Dendritic cell treated with granulocyte-macrophage colony-stimulating factor and Interleukin-4, amounts not matched to agents 40 ng/mL and 50 ng/mL, for 4 days (primary cell): ENCODE data around the gene SLC2A9.

Experiments
- H3K27ac Mint-ChIP-seq: one replicate; pipeline ENCODE4 v1.8.0; 2022; ENCODE audit warnings: mild to moderate bottlenecking, mixed read lengths
- H3K27me3 Mint-ChIP-seq: one replicate; pipeline ENCODE4 v1.8.0; 2022; ENCODE audit warnings: mild to moderate bottlenecking, mixed read lengths
- H3K36me3 Mint-ChIP-seq: one replicate; pipeline ENCODE4 v1.8.0; 2022; ENCODE audit warnings: low read depth, mixed read lengths
- H3K4me1 Mint-ChIP-seq: one replicate; pipeline ENCODE4 v1.8.0; 2022; ENCODE audit warnings: low read depth, mixed read lengths
- H3K4me3 Mint-ChIP-seq: one replicate; pipeline ENCODE4 v1.8.0; 2022; ENCODE audit warnings: mild to moderate bottlenecking, moderate library complexity, mixed read lengths
- H3K9me3 Mint-ChIP-seq: one replicate; pipeline ENCODE4 v1.8.0; 2022; ENCODE audit warnings: mixed read lengths
- intact Hi-C: fragments of 100-400 bp; cut with micrococcal nuclease; formaldehyde crosslinking; loops from one replicate; pipeline ENCODE4 v1.15.0; 2022

SLC2A9 gene

GRCh38 chr4:9968472-9968871 is 52.8 kb downstream of the SLC2A9 start:
- Mint-ChIP-seq H3K4me1 (peaks cover 18% of the 10 kb centered on the region), H3K36me3 (peaks cover 51% of the 10 kb centered on the region), H3K4me3 (no peak overlapping the region), H3K9me3 (no peaks in the 10 kb centered on the region), H3K27me3 (no peaks in the 10 kb centered on the region), H3K27ac (no peak overlapping the region)
- intact Hi-C loops: no loop called here

DNA sequence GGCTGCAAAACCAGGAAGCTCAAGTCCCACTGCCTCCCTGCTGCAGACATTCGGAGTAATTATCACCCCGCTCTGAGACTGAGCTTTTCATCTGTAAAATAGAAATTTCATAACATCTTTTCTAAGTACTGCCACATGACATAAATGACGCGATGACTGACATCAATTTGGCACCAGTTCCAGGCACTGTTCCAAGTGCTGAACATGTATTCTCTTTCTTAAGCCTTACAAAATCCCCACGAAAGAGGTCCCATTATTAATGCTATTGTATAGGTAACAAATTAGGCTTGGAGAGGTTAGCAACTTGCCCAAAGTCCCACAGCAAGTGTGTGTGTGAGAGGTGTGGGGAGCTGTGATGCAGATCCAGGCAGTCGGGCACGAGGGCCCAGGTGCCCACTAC is 56.4 kb downstream of the SLC2A9 start:
- Mint-ChIP-seq H3K27me3 (no peaks in the 10 kb centered on the region), H3K4me3 (no peak overlapping the region), H3K4me1 (peaks cover 5% of the 10 kb centered on the region), H3K27ac (no peak overlapping the region), H3K36me3 (peaks cover 51% of the 10 kb centered on the region), H3K9me3 (peaks cover 11% of the 10 kb centered on the region)
- intact Hi-C loops: no loop called here

DNA sequence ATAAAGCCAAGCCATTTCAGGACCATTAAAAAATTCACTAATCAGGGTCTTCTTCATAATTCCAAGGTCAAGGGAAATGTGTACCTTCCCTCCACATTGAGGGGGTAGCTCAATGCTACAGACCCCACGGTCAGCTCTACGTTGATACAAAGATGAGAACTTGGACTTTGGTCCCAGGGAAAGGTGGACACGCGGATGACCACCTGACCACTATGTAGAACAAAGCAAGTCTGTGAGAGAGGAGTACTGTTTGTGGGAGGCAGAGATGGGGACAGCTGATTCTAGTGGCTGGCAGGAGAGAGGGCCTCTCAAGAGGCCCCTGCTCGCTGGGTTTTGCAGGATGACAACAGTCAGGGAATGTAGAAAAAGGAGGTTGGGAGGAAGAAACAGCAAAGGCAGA is 58.0 kb downstream of the SLC2A9 start:
- Mint-ChIP-seq H3K27me3 (no peaks in the 10 kb centered on the region), H3K4me3 (no peak overlapping the region), H3K36me3 (peaks cover 55% of the 10 kb centered on the region), H3K4me1 (peaks cover 5% of the 10 kb centered on the region), H3K9me3 (peaks cover 11% of the 10 kb centered on the region), H3K27ac (no peak overlapping the region)
- intact Hi-C loops: no loop called here

- Mint-ChIP-seq H3K9me3 (peaks cover 11% of the 10 kb centered on the region), H3K27me3 (no peaks in the 10 kb centered on the region), H3K4me1 (peaks cover 5% of the 10 kb centered on the region), H3K36me3 (peaks cover 60% of the 10 kb centered on the region), H3K27ac (no peak overlapping the region), H3K4me3 (no peak overlapping the region)
- intact Hi-C loops: no loop called here
Measured at GRCh38 chr4:9962611-9963314, 58.5 kb downstream of the SLC2A9 start.

DNA sequence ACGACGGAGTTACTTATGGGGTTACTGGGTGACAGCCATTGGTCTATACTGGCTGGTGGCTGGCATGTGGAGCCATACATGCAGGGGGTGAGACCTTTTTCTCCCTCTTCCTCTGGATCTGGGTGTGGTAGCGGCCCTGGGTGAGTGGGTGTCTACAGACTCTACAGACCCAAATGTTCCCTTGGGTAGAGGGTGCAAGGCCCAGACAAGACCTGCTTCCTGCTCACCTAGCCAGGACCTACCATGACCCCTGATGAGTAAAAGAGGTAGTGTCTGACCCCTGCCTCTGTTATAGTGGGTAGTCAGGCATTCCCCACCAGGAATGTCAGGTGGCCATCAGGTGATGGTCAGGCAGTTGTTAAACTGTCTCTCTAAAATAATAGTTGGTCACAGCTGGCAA is 66.8 kb downstream of the SLC2A9 start:
- intact Hi-C loops: no loop called here
- H3K4me3 Mint-ChIP-seq: no peak overlapping the region
- H3K4me1 Mint-ChIP-seq: peaks cover 6% of the 10 kb centered on the region
- no peaks in the 10 kb centered on the region for H3K9me3 Mint-ChIP-seq
- no peak overlapping the region for H3K27ac Mint-ChIP-seq
- peaks cover 42% of the 10 kb centered on the region for H3K36me3 Mint-ChIP-seq
- no peaks in the 10 kb centered on the region for H3K27me3 Mint-ChIP-seq

GRCh38 chr4:9953089-9953488 is 68.2 kb downstream of the SLC2A9 start:
- Mint-ChIP-seq H3K9me3 (no peaks in the 10 kb centered on the region), H3K4me1 (peaks cover 6% of the 10 kb centered on the region), H3K27ac (no peak overlapping the region), H3K4me3 (no peak overlapping the region), H3K36me3 (peaks cover 42% of the 10 kb centered on the region), H3K27me3 (no peaks in the 10 kb centered on the region)
- intact Hi-C loops: no loop called here

GRCh38 chr4:9952415-9952950 is 68.8 kb downstream of the SLC2A9 start:
- peaks cover 6% of the 10 kb centered on the region for H3K4me1 Mint-ChIP-seq
- intact Hi-C loops: no loop called here
- H3K27me3 Mint-ChIP-seq: no peaks in the 10 kb centered on the region
- H3K27ac Mint-ChIP-seq: no peak overlapping the region
- no peak overlapping the region for H3K4me3 Mint-ChIP-seq
- H3K9me3 Mint-ChIP-seq: no peaks in the 10 kb centered on the region
- H3K36me3 Mint-ChIP-seq: peaks cover 43% of the 10 kb centered on the region

DNA sequence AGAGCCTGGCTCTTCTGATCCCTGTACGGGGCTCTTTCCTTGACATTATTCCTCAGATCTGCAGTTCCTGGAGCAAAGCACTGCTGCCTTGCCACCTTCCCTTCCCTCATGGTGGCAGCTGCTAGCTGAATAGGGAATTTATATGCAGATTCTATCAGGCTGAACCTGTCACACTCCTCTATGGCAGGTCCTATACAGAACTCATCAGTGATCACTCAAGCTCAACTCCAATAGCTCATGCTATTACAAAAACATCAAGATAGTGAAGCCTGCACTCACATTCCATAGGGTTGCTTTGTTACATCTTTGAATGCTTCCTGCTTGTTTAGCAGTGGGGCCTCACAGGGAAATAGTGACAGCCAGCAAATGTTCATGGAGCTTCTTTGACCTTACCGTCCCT is 71.7 kb downstream of the SLC2A9 start:
- intact Hi-C loops: no loop called here
- Mint-ChIP-seq H3K9me3 (no peaks in the 10 kb centered on the region), H3K4me3 (no peak overlapping the region), H3K27me3 (no peaks in the 10 kb centered on the region), H3K27ac (no peak overlapping the region), H3K36me3 (peaks cover 39% of the 10 kb centered on the region), H3K4me1 (peaks cover 6% of the 10 kb centered on the region)

- H3K4me3 Mint-ChIP-seq: no peak overlapping the region
- intact Hi-C loops: no loop called here
- peaks cover 52% of the 10 kb centered on the region for H3K36me3 Mint-ChIP-seq
- H3K27ac Mint-ChIP-seq: no peak overlapping the region
- no peaks in the 10 kb centered on the region for H3K9me3 Mint-ChIP-seq
- H3K27me3 Mint-ChIP-seq: no peaks in the 10 kb centered on the region
- H3K4me1 Mint-ChIP-seq: peaks cover 2% of the 10 kb centered on the region
Measured at GRCh38 chr4:9947168-9948062, 73.9 kb downstream of the SLC2A9 start.

DNA sequence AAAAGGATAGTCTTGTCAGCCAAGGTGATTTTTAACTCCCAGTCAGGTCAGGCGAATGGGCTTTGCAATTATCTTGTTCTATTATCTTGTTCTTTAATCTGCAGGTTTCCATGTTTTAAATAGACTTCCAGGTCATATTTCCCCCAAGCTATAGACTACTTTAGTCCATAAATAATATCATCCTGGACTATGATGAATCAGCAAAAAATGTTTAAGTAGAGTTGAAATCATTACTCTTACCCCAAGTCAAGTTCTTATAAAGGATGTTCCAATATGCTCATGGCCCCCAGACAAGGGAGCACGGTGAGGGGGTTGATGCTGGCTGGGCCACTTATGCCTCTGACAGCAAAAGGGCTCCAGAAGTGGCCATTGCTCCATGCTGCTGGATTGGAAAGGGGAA is 75.1 kb downstream of the SLC2A9 start:
- Mint-ChIP-seq H3K4me1 (peaks cover 7% of the 10 kb centered on the region), H3K4me3 (no peak overlapping the region), H3K27ac (no peak overlapping the region), H3K9me3 (no peaks in the 10 kb centered on the region), H3K36me3 (peaks cover 64% of the 10 kb centered on the region), H3K27me3 (no peaks in the 10 kb centered on the region)
- intact Hi-C loops: no loop called here

GRCh38 chr4:9944431-9945425 is 76.6 kb downstream of the SLC2A9 start:
- Mint-ChIP-seq H3K9me3 (no peaks in the 10 kb centered on the region), H3K36me3 (peaks cover 72% of the 10 kb centered on the region), H3K4me1 (peaks cover 7% of the 10 kb centered on the region), H3K27ac (no peak overlapping the region), H3K27me3 (no peaks in the 10 kb centered on the region), H3K4me3 (no peak overlapping the region)
- intact Hi-C loops: no loop called here

GRCh38 chr4:9943761-9944160 is 77.5 kb downstream of the SLC2A9 start:
- Mint-ChIP-seq H3K27ac (no peak overlapping the region), H3K4me3 (no peak overlapping the region), H3K4me1 (peaks cover 7% of the 10 kb centered on the region), H3K27me3 (no peaks in the 10 kb centered on the region), H3K9me3 (no peaks in the 10 kb centered on the region), H3K36me3 (peaks cover 66% of the 10 kb centered on the region)
- intact Hi-C loops: no loop called here

DNA sequence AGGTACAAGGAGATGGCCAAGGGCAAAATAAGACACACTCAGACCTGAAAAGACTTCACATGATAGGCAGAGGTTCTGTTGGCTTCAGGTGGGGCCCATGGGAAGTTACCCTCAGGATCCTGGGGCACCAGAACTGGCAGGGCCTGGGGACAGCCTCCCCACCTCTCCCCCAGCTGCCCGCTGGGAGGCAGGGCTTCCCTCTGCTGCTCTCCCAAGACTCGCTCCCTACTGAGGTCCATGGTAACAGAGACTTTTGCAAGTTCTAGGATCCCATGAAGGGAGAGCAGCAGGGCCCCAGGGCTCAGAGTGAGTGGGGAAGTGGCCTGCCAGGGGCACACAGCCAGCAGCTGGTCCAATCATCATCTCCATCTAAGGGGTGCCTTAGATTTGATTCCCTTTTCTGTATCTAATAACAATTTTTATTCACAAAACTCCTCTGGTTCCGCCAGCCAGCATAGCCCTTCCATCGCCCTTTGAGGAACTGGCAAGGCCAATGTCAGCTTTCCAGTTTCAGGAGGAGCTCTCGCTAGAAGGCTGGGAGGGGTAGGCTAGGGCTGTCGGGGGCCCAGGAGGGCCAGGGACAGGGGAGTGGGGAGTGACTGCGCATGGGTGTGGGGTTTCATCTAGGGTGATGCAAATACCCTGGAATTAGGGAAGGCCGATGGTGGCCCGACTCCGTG is 78.2 kb downstream of the SLC2A9 start:
- Mint-ChIP-seq H3K27ac (no peak overlapping the region), H3K27me3 (no peaks in the 10 kb centered on the region), H3K4me3 (no peak overlapping the region), H3K4me1 (peaks cover 7% of the 10 kb centered on the region), H3K36me3 (peaks cover 61% of the 10 kb centered on the region), H3K9me3 (no peaks in the 10 kb centered on the region)
- intact Hi-C loops: no loop called here
